ENCODE data around the gene DAPP1. TPM values are rescaled to one million over a fixed set of nuclear protein-coding genes. Genes with fewer than 3 reads are reported as not detected.

DAPP1 gene
- total RNA-seq, 1 experiment from 2014 or later: 102 TPM

GRCh38 chr4:99835942-99836341 lies 19.3 kb downstream of the DAPP1 start:
- Histone ChIP-seq H3K36me3 (ENCODE audit: insufficient read depth, low read length) (peaks cover 35% of the 10 kb centered on the region; the same call in 1 of the 2 replicates), H3K9ac (ENCODE audit: low read length) (no peak overlapping the region), H3K4me1 (ENCODE audit: low read length) (no peaks in the 10 kb centered on the region; the same call in 1 of the 2 replicates), H3K4me3 (ENCODE audit: low read length) (no peak overlapping the region), H4K20me1 (ENCODE audit: insufficient read depth, low read depth, low read length) (no peaks in the 10 kb centered on the region), H3K9me3 (ENCODE audit: low read length) (no peaks in the 10 kb centered on the region), H3K79me2 (ENCODE audit: low read length) (peaks cover 73% of the 10 kb centered on the region), H3K27ac (ENCODE audit: low read length) (no peak overlapping the region), H3K27me3 (ENCODE audit: low read length) (no peaks in the 10 kb centered on the region), H3K4me2 (ENCODE audit: low read depth, low read length, poor library complexity, severe bottlenecking) (no peak overlapping the region), H3K9me2 (replicated peaks; ENCODE audit: insufficient read depth, low read length) (no peaks in the 10 kb centered on the region), H2AFZ (ENCODE audit: low read length) (no peak overlapping the region)
- DNase-seq: no peak

GRCh38 chr4:99838927-99839326 lies 22.3 kb downstream of the DAPP1 start:
- peaks cover 54% of the 10 kb centered on the region for H3K79me2 ChIP-seq (ENCODE audit: low read length)
- no peaks in the 10 kb centered on the region for H4K20me1 ChIP-seq (ENCODE audit: insufficient read depth, low read depth, low read length)
- H3K4me3 ChIP-seq (ENCODE audit: low read length): no peak overlapping the region
- H3K9me2 ChIP-seq (replicated peaks; ENCODE audit: insufficient read depth, low read length): no peaks in the 10 kb centered on the region
- H3K4me2 ChIP-seq (ENCODE audit: low read depth, low read length, poor library complexity, severe bottlenecking): no peak overlapping the region
- no peak overlapping the region for H3K27ac ChIP-seq (ENCODE audit: low read length)
- no peaks in the 10 kb centered on the region for H3K9me3 ChIP-seq (ENCODE audit: low read length)
- no peak overlapping the region for H3K9ac ChIP-seq (ENCODE audit: low read length)
- no peak for DNase-seq
- H3K4me1 ChIP-seq (ENCODE audit: low read length): no peaks in the 10 kb centered on the region
- no peak overlapping the region for H2AFZ ChIP-seq (ENCODE audit: low read length)
- peaks cover 62% of the 10 kb centered on the region for H3K36me3 ChIP-seq (ENCODE audit: insufficient read depth, low read length)
- H3K27me3 ChIP-seq (ENCODE audit: low read length): no peaks in the 10 kb centered on the region

GRCh38 chr4:99841129-99841528 lies 24.5 kb downstream of the DAPP1 start:
- Histone ChIP-seq H3K4me2 (ENCODE audit: low read depth, low read length, poor library complexity, severe bottlenecking) (no peak overlapping the region), H3K9me3 (ENCODE audit: low read length) (no peaks in the 10 kb centered on the region), H3K79me2 (ENCODE audit: low read length) (peaks cover 36% of the 10 kb centered on the region), H2AFZ (ENCODE audit: low read length) (no peak overlapping the region), H3K9me2 (replicated peaks; ENCODE audit: insufficient read depth, low read length) (no peaks in the 10 kb centered on the region), H3K36me3 (ENCODE audit: insufficient read depth, low read length) (peaks cover 55% of the 10 kb centered on the region), H3K9ac (ENCODE audit: low read length) (no peak overlapping the region), H3K27me3 (ENCODE audit: low read length) (no peaks in the 10 kb centered on the region), H3K4me1 (ENCODE audit: low read length) (peaks cover 15% of the 10 kb centered on the region), H3K4me3 (ENCODE audit: low read length) (no peak overlapping the region), H4K20me1 (ENCODE audit: insufficient read depth, low read depth, low read length) (no peaks in the 10 kb centered on the region), H3K27ac (ENCODE audit: low read length) (no peak overlapping the region)
- no peak for DNase-seq

- DNase-seq: no peak
- no peak overlapping the region for H3K9ac ChIP-seq (ENCODE audit: low read length)
- no peaks in the 10 kb centered on the region for H3K9me3 ChIP-seq (ENCODE audit: low read length)
- peaks cover 23% of the 10 kb centered on the region for H3K79me2 ChIP-seq (ENCODE audit: low read length)
- peaks cover 30% of the 10 kb centered on the region for H3K4me1 ChIP-seq (ENCODE audit: low read length)
- no peaks in the 10 kb centered on the region for H3K9me2 ChIP-seq (replicated peaks; ENCODE audit: insufficient read depth, low read length)
- H3K4me3 ChIP-seq (ENCODE audit: low read length): no peak overlapping the region
- no peak overlapping the region for H3K27ac ChIP-seq (ENCODE audit: low read length)
- no peaks in the 10 kb centered on the region for H4K20me1 ChIP-seq (ENCODE audit: insufficient read depth, low read depth, low read length)
- H3K4me2 ChIP-seq (ENCODE audit: low read depth, low read length, poor library complexity, severe bottlenecking): no peak overlapping the region
- no peaks in the 10 kb centered on the region for H3K27me3 ChIP-seq (ENCODE audit: low read length)
- H3K36me3 ChIP-seq (ENCODE audit: insufficient read depth, low read length): peaks cover 48% of the 10 kb centered on the region
- no peak overlapping the region for H2AFZ ChIP-seq (ENCODE audit: low read length)
These were observed 26.8 kb downstream of the DAPP1 start for GRCh38 chr4:99843413-99843812.

- no peak overlapping the region for H3K4me2 ChIP-seq (ENCODE audit: low read depth, low read length, poor library complexity, severe bottlenecking)
- no peaks in the 10 kb centered on the region for H4K20me1 ChIP-seq (ENCODE audit: insufficient read depth, low read depth, low read length)
- H3K9me2 ChIP-seq (replicated peaks; ENCODE audit: insufficient read depth, low read length): no peaks in the 10 kb centered on the region
- DNase-seq: no peak
- H3K36me3 ChIP-seq (ENCODE audit: insufficient read depth, low read length): peaks cover 42% of the 10 kb centered on the region
- H3K9me3 ChIP-seq (ENCODE audit: low read length): no peaks in the 10 kb centered on the region
- H3K27ac ChIP-seq (ENCODE audit: low read length): no peak overlapping the region
- H3K79me2 ChIP-seq (ENCODE audit: low read length): peaks cover 18% of the 10 kb centered on the region; the same call in 1 of the 2 replicates
- H3K4me3 ChIP-seq (ENCODE audit: low read length): no peak overlapping the region
- no peak overlapping the region for H3K9ac ChIP-seq (ENCODE audit: low read length)
- no peak overlapping the region for H2AFZ ChIP-seq (ENCODE audit: low read length)
- peaks cover 30% of the 10 kb centered on the region for H3K4me1 ChIP-seq (ENCODE audit: low read length)
- H3K27me3 ChIP-seq (ENCODE audit: low read length): no peaks in the 10 kb centered on the region
These were observed 27.4 kb downstream of the DAPP1 start for GRCh38 chr4:99844048-99844447.

- Histone ChIP-seq H3K36me3 (ENCODE audit: insufficient read depth, low read length) (peaks cover 37% of the 10 kb centered on the region), H3K4me2 (ENCODE audit: low read depth, low read length, poor library complexity, severe bottlenecking) (no peak overlapping the region), H3K27ac (ENCODE audit: low read length) (no peak overlapping the region; the same call in 1 of the 2 replicates), H3K9me2 (replicated peaks; ENCODE audit: insufficient read depth, low read length) (no peaks in the 10 kb centered on the region), H4K20me1 (ENCODE audit: insufficient read depth, low read depth, low read length) (no peaks in the 10 kb centered on the region), H3K79me2 (ENCODE audit: low read length) (peaks cover 16% of the 10 kb centered on the region; the same call in 1 of the 2 replicates), H3K9ac (ENCODE audit: low read length) (no peak overlapping the region), H3K27me3 (ENCODE audit: low read length) (no peaks in the 10 kb centered on the region), H2AFZ (ENCODE audit: low read length) (no peak overlapping the region), H3K4me1 (ENCODE audit: low read length) (peaks cover 30% of the 10 kb centered on the region), H3K9me3 (ENCODE audit: low read length) (no peaks in the 10 kb centered on the region), H3K4me3 (ENCODE audit: low read length) (no peak overlapping the region)
- DNase-seq: no peak
These were observed 28.6 kb downstream of the DAPP1 start for GRCh38 chr4:99845179-99845578.

GRCh38 chr4:99845708-99846469 lies 29.3 kb downstream of the DAPP1 start:
- no peak for DNase-seq
- Histone ChIP-seq H3K9me2 (replicated peaks; ENCODE audit: insufficient read depth, low read length) (no peaks in the 10 kb centered on the region), H3K4me3 (ENCODE audit: low read length) (no peak overlapping the region), H4K20me1 (ENCODE audit: insufficient read depth, low read depth, low read length) (no peaks in the 10 kb centered on the region), H3K9me3 (ENCODE audit: low read length) (no peaks in the 10 kb centered on the region), H2AFZ (ENCODE audit: low read length) (no peak overlapping the region), H3K36me3 (ENCODE audit: insufficient read depth, low read length) (peaks cover 30% of the 10 kb centered on the region), H3K79me2 (ENCODE audit: low read length) (peaks cover 16% of the 10 kb centered on the region; the same call in 1 of the 2 replicates), H3K4me2 (ENCODE audit: low read depth, low read length, poor library complexity, severe bottlenecking) (no peak overlapping the region), H3K27me3 (ENCODE audit: low read length) (no peaks in the 10 kb centered on the region), H3K4me1 (ENCODE audit: low read length) (peaks cover 32% of the 10 kb centered on the region), H3K9ac (ENCODE audit: low read length) (no peak overlapping the region), H3K27ac (ENCODE audit: low read length) (peak overlapping the region; percentile 63)

GRCh38 chr4:99846891-99847290 lies 30.3 kb downstream of the DAPP1 start:
- H4K20me1 ChIP-seq (ENCODE audit: insufficient read depth, low read depth, low read length): no peaks in the 10 kb centered on the region
- H3K4me3 ChIP-seq (ENCODE audit: low read length): no peak overlapping the region
- H3K36me3 ChIP-seq (ENCODE audit: insufficient read depth, low read length): peaks cover 21% of the 10 kb centered on the region
- H3K4me2 ChIP-seq (ENCODE audit: low read depth, low read length, poor library complexity, severe bottlenecking): peak overlapping the region; percentile 16
- H3K9me2 ChIP-seq (replicated peaks; ENCODE audit: insufficient read depth, low read length): no peaks in the 10 kb centered on the region
- H3K9me3 ChIP-seq (ENCODE audit: low read length): no peaks in the 10 kb centered on the region
- DNase-seq: no peak
- no peak overlapping the region for H2AFZ ChIP-seq (ENCODE audit: low read length)
- H3K27ac ChIP-seq (ENCODE audit: low read length): peak overlapping the region; percentile 63
- H3K4me1 ChIP-seq (ENCODE audit: low read length): peaks cover 36% of the 10 kb centered on the region
- no peak overlapping the region for H3K9ac ChIP-seq (ENCODE audit: low read length)
- no peaks in the 10 kb centered on the region for H3K27me3 ChIP-seq (ENCODE audit: low read length)
- H3K79me2 ChIP-seq (ENCODE audit: low read length): peaks cover 10% of the 10 kb centered on the region; the same call in 1 of the 2 replicates

Data from Karpas-422 (cell line).